GM20000 (cell line): ENCODE results near the gene MUC4.

Source experiments
- DNase-seq: peaks from one replicate; pipeline ENCODE4 v3.0.0; 2012; ENCODE audit warnings: low spot score
- TF ChIP-seq, protein P1 (sequence below): IDR thresholded peaks from 2 replicates; pipeline ENCODE4 v1.5.1; 2012; ENCODE audit warnings: mild to moderate bottlenecking, control low read depth; ENCODE audit errors: extremely low read depth, missing control alignments

MUC4 gene

DNA sequence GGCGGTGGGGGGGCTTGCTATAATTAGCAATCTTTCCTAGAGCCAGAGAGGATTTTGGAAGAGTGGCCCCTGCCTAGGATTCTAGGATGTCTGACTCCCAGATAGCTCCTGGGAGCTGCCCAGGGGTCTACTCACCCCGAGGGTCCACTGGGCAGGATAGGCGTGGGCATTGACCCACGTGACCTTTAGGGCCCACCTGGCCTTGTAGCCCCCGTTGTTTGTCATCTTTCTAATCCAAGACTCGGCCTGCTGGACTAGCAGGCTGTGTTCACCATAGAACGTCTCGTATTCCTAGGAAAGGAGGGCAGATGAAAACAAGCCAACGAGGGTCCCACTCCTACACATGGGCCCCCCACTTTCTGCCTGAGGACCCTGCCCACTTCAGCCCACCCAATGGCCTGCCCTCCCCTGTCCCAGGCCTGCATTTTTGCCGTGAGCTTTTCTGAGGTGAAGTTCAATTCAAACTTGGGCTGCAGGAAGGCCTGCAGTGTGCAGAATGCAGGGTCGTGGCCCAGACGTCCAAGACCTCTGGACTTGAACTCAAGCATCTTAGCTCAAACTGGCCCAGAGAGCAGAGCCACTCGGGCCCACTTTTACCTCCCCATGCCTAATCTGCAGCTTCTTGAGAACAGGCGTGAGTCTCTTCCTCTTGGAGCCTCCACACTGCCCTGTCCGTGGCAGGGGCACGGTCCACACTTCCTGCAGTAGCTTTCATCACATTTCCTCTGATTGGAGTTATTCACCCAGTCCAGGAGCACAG, 41.5 kb downstream of the MUC4 start:
- no peak for DNase-seq
- TF ChIP-seq, protein P1, sequence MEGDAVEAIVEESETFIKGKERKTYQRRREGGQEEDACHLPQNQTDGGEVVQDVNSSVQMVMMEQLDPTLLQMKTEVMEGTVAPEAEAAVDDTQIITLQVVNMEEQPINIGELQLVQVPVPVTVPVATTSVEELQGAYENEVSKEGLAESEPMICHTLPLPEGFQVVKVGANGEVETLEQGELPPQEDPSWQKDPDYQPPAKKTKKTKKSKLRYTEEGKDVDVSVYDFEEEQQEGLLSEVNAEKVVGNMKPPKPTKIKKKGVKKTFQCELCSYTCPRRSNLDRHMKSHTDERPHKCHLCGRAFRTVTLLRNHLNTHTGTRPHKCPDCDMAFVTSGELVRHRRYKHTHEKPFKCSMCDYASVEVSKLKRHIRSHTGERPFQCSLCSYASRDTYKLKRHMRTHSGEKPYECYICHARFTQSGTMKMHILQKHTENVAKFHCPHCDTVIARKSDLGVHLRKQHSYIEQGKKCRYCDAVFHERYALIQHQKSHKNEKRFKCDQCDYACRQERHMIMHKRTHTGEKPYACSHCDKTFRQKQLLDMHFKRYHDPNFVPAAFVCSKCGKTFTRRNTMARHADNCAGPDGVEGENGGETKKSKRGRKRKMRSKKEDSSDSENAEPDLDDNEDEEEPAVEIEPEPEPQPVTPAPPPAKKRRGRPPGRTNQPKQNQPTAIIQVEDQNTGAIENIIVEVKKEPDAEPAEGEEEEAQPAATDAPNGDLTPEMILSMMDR = no peak

DNA sequence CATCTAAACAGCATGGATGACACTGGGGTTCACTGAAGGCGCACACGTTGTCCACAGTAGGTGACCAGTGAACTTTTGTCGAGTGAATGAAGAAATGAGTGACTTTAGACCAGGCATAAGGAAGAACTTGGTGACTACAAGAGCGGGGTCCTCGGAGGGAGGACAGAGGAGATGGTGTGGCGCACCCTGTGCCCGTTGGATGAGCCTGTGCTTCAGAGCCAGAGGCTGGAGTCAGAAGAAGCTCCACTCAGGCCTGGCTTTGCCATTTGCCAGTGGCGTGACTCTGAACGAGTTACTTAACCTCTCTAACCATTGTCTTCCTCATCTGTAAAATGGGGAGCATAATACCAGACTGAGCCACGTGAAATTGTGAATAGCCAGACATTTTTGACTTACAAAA, 42.2 kb downstream of the MUC4 start:
- DNase-seq = no peak

DNA sequence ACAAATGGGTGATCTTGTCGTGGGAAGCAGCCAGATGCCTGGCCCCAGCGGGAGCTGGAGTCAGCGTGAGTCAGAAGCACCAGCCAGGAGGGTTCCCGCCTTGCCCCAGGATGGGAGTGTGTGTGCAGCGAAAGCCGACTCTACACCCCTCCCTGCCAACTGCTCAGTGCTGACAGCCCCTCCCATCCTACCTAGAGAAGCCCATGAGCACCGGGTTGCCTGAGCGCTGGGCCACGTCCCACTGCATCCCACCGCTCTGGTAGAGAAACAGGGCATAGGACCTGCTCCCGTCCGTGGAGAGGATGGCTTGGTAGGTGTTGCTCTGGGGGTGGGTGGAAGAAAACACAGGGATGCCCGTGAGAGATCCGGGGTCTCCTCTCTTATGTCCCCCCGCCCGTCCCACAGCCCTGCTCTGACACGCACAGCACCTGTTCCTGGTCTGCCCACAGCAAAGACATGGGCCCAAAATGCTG, 42.9 kb downstream of the MUC4 start:
- TF ChIP-seq, protein P1 = no peak
- DNase-seq = peak; percentile 9

More for the DNA sequence above, 42.2 kb downstream of the MUC4 start:
- TF ChIP-seq, protein P1 = no peak

DNA sequence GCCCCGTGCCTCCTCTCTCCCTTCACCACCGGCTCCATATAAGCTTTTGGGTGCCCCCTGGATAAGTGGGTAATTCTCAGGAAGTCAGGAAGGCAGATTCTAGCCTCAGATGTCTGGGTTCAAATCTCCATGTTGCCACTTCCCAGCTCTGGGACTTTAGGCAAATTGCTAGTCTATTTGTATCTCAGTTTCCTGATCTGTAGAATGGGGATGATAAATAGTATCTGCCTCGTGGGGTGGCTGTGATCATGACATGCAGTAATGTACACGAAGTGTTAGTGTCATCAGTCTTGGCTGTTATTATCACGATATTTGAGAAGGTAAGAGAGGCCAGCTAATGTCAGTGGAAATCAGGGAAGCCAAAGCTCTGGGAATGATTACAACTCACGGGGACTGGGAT, 43.3 kb downstream of the MUC4 start:
- TF ChIP-seq, protein P1 = no peak
- no peak for DNase-seq

DNA sequence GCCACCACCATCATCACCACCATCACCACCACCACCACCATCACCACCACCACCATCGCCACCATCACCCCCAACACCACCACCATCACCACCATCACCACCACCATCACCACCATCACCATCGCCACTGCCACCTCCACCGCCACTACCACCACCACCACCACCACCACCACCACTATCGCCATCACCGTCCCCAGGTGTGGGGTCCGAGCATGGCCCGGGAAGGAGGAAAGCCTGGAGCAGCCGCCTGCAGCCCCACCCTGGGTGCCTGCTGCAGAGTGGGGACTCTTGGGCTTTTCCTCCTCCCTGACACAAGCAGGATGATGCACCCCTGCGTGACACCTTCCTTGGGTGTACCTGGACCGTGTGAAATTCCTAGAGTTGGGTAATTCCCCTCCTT, 43.9 kb downstream of the MUC4 start:
- DNase-seq = no peak
- TF ChIP-seq, protein P1 = no peak

DNA sequence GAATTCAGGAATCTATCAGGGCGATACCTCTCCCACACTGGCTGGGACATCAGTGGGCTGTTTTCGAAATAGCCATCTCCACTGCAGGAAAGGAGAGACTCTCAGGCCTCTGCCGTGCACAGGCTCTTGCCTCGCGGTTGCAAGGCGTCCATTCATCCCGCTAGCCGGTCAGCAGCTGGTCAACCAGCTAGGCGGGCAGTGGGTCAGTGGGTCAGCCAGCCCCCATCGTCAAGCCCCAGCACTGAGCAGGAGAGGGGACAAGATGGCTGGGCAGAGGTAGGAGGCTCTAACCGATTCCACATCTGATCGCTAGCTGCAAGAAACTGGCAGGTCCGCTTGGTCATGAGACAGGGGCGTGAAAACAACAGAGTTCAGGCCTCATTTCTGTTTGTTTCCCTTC, 45.1 kb downstream of the MUC4 start:
- TF ChIP-seq, protein P1 = no peak

DNA sequence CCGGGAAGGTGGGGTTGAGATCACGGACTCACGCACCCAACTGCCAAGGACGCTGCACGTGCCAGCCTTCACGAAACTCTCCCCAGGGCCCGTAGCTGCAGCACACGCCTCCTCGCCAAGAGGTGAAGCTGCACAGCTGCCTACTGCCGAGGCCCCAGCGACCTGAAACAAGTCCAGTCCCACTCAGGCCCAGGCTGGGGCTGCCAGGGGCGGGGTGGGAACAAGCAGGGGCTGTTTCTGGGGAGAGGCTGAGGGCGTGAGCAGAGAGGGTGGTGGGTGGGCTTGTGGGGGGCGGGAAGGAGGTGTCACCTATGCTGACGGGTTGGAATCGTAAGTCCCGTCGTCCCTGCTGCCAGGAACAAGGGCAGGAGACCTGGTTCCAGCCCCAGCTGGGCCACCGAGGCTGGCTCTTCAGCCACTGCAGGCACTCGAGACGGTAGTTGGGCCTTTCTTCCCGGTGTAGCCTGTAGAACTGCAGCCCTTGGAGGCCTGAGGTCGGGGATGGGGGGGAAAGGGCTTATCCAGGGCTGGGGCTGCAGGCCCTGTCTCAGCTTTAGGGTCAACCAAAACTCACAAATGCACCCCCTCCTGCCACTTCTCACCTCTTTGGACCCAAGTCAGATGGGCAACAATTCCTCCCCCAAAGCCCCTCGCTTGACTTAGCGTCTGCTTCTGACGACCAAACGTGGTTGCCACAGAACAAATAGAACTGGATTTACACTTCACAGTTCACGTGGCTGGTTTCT, 46.6 kb downstream of the MUC4 start:
- TF ChIP-seq, protein P1 = no peak
- peak; percentile 26 for DNase-seq

More for the DNA sequence above, 45.1 kb downstream of the MUC4 start:
- DNase-seq = no peak
